ENCODE data around the gene TPH1.

The TPH1 gene

GRCh38 chr11:18046116-18046777 lies at the start of gene TPH1:
TPH1 (minus strand) TSS chr11:18046269; CDS start chr11:18040762, 5,507 bp downstream.
- DNase-seq: peak; percentile 31

- no peak for DNase-seq
Measured at GRCh38 chr11:18093959-18094358, 47.9 kb upstream of the TPH1 start.

GRCh38 chr11:18091731-18092130 lies 45.7 kb upstream of the TPH1 start:
- DNase-seq: no peak

- peak; percentile 73 for DNase-seq
Measured at GRCh38 chr11:18088966-18089365, 42.9 kb upstream of the TPH1 start.

- DNase-seq: no peak
Measured at GRCh38 chr11:18088366-18088765, 42.3 kb upstream of the TPH1 start.

- no peak for DNase-seq
Measured at GRCh38 chr11:18081551-18081950, 35.5 kb upstream of the TPH1 start.

GRCh38 chr11:18080451-18080850 lies 34.4 kb upstream of the TPH1 start:
- DNase-seq: no peak

- no peak for DNase-seq
Measured at GRCh38 chr11:18078909-18079308, 32.8 kb upstream of the TPH1 start.

- no peak for DNase-seq
Measured at GRCh38 chr11:18075444-18075843, 29.4 kb upstream of the TPH1 start.

- DNase-seq: no peak
Measured at GRCh38 chr11:18071098-18071705, 25.1 kb upstream of the TPH1 start.

GRCh38 chr11:18067372-18067771 lies 21.3 kb upstream of the TPH1 start:
- DNase-seq: no peak

GRCh38 chr11:18066626-18067025 lies 20.6 kb upstream of the TPH1 start:
- DNase-seq: no peak

- no peak for DNase-seq
Measured at GRCh38 chr11:18065572-18065971, 19.5 kb upstream of the TPH1 start.

GRCh38 chr11:18064450-18065054 lies 18.5 kb upstream of the TPH1 start:
- no peak for DNase-seq

- no peak for DNase-seq
Measured at GRCh38 chr11:18063862-18064434, 17.9 kb upstream of the TPH1 start.

- DNase-seq: no peak
Measured at GRCh38 chr11:18063125-18063524, 17.1 kb upstream of the TPH1 start.

- DNase-seq: no peak
Measured at GRCh38 chr11:18061351-18061750, 15.3 kb upstream of the TPH1 start.

- DNase-seq: no peak
Measured at GRCh38 chr11:18056561-18057181, 10.6 kb upstream of the TPH1 start.

- DNase-seq: no peak
Measured at GRCh38 chr11:18054511-18055103, 8.5 kb upstream of the TPH1 start.

GRCh38 chr11:18050848-18051247 lies 4.8 kb upstream of the TPH1 start:
- DNase-seq: peak; percentile 24

GRCh38 chr11:18036456-18036855 lies 9.6 kb downstream of the TPH1 start:
- DNase-seq: no peak

- DNase-seq: no peak
Measured at GRCh38 chr11:18027475-18027874, 18.6 kb downstream of the TPH1 start.

GRCh38 chr11:18022419-18022818 lies 23.6 kb downstream of the TPH1 start:
- DNase-seq: no peak

Data from hematopoietic multipotent progenitor cell treated with erythropoietin and hydrocortisone succinate and interleukin-3 and kit ligand, for 4 days (in vitro differentiated cells).